BLaER1 treated with 17β-estradiol and CSF1 and Interleukin-3, amounts not matched to agents 10 nM and 100 nM (cell line): ENCODE data around the gene CABLES1.

ENCODE experiments used
- H3K27ac ChIP-seq, 11 experiments: shearing (Covaris generic); formaldehyde crosslinking; 2 replicates each; pipeline ENCODE4 v1.8.1; 2022
- H3K27me3 ChIP-seq, 11 experiments: shearing (Covaris generic); formaldehyde crosslinking; 2 replicates each; pipeline ENCODE4 v1.8.1; 2022
- H3K36me3 ChIP-seq, 11 experiments: shearing (Covaris generic); formaldehyde crosslinking; 2 replicates each; pipeline ENCODE4 v1.8.1; 2022
- H3K4me1 ChIP-seq, 10 experiments: shearing (Covaris generic); formaldehyde crosslinking; 2 replicates each; pipeline ENCODE4 v1.8.1; 2022
- H3K4me2 ChIP-seq, 11 experiments: shearing (Covaris generic); formaldehyde crosslinking; 2 replicates each; pipeline ENCODE4 v1.8.1; 2022
- H3K4me3 ChIP-seq, 10 experiments: shearing (Covaris generic); formaldehyde crosslinking; 2 replicates each; pipeline ENCODE4 v1.8.1; 2022
- H3K9ac ChIP-seq, 11 experiments: shearing (Covaris generic); formaldehyde crosslinking; 2 replicates each; pipeline ENCODE4 v1.8.1; 2022
- H3K9me3 ChIP-seq, 11 experiments: shearing (Covaris generic); formaldehyde crosslinking; replicated peaks in 1 of 11; 2 replicates each; pipeline ENCODE4 v1.8.1; 2022
- H4K20me1 ChIP-seq, 11 experiments: shearing (Covaris generic); formaldehyde crosslinking; 2 replicates each; pipeline ENCODE4 v1.8.1; 2022
- Cebpa-rat ChIP-seq, 11 experiments: shearing (Covaris generic); IDR thresholded peaks; 2 replicates each; pipeline ENCODE4 v1.8.1; 2022

CABLES1 gene

DNA sequence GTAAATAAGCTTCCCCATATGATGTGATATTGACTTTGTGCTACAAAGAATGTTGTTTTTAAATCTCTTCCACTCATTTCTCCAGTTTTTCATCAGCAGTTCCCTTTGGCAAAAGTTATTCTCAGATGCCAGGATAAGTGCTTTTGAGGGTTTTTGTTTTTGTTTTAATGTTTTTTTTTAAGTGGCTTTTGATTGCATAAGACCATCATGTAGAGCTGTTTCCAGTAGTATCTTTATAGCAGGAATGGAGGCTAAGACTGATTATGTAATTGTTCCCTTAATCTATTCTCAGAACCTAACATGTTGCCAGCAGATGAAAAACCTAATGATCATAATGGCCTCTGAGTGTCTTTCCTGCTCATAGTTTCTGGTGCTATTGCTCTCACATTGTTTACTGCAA lies 77.9 kb downstream of the CABLES1 start:
- H3K27me3 ChIP-seq: no peaks in the 10 kb centered on the region
- H3K9ac ChIP-seq: no peak overlapping the region
- peaks cover 9 to 77% (median 28%) of the 10 kb centered on the region in 11 experiments; a peak in 20 of 22 replicates for H3K36me3 ChIP-seq
- H3K4me3 ChIP-seq: no peak overlapping the region
- H3K27ac ChIP-seq: no peak overlapping the region
- H3K4me2 ChIP-seq: peak overlapping the region in 3 of 11 experiments; percentile 5 to 13 (median 10); a peak in 2 of 22 replicates
- peaks cover 6 to 24% (median 10%) of the 10 kb centered on the region in 11 experiments for H3K9me3 ChIP-seq
- TF ChIP-seq Cebpa-rat (IDR thresholded peaks at IDR 0.05): no peak
- no peaks in the 10 kb centered on the region; a peak in 1 of 22 replicates for H4K20me1 ChIP-seq
- H3K4me1 ChIP-seq: peaks cover 8 to 25% (median 13%) of the 10 kb centered on the region in 10 experiments; a peak in 13 of 20 replicates

DNA sequence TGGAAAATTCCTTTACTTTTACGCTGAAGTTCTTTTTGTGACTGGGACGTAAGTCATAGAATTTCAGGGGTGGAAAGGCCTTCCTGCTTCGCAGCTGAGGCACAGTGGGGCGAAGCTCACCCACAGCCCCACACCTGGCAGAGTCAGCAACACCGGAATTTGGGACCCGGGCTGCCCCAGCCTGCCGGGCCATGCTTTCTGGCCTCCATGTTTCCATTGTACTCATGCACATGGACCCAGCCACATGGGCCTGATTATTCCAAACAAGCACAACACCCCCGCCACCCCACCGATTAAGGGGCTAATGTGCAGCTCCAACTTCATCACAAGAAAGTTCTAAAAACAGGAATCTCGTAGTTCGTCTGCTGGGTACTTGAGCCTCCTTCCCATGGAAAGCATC lies 82.5 kb downstream of the CABLES1 start:
- no peak overlapping the region for H3K4me2 ChIP-seq
- H4K20me1 ChIP-seq: no peaks in the 10 kb centered on the region; a peak in 1 of 22 replicates
- no peak overlapping the region for H3K9ac ChIP-seq
- H3K27me3 ChIP-seq: no peaks in the 10 kb centered on the region
- H3K36me3 ChIP-seq: peaks cover 9 to 63% (median 17%) of the 10 kb centered on the region in 11 experiments; a peak in 19 of 22 replicates
- peaks cover 0 to 24% (median 9%) of the 10 kb centered on the region in 10 experiments; a peak in 13 of 20 replicates for H3K4me1 ChIP-seq
- peaks cover 0 to 14% (median 0%) of the 10 kb centered on the region in 11 experiments; a peak in 5 of 22 replicates for H3K9me3 ChIP-seq
- TF ChIP-seq Cebpa-rat (IDR thresholded peaks at IDR 0.05): no peak
- no peak overlapping the region for H3K4me3 ChIP-seq
- H3K27ac ChIP-seq: no peak overlapping the region

DNA sequence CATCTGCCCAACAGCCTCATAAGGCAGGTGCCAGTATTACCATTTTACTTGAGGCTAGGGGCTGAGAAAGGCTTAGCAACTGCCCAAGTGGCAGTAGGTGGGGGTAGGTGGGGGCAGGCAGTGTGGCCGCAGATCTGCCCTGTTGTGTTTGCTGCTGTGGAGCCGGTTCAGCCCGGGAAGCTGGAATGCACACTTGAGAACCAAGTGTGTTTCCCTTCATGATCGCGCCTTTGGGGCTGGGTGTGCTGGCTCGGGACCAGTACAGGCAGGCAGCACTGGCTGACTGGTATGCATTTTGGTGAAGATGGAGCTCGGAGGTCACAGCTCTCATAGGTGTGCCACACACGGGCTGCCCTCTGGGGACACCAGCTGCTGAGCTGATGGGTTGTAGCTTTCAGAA lies 85.1 kb downstream of the CABLES1 start:
- H3K4me1 ChIP-seq: peaks cover 15 to 36% (median 20%) of the 10 kb centered on the region in 10 experiments
- no peak overlapping the region for H3K27ac ChIP-seq
- no peak overlapping the region for H3K9ac ChIP-seq
- peaks cover 0 to under 1% (median 0%) of the 10 kb centered on the region in 11 experiments; a peak in 1 of 22 replicates for H3K9me3 ChIP-seq
- no peaks in the 10 kb centered on the region for H4K20me1 ChIP-seq
- peak overlapping the region in 5 of 11 experiments; percentile 11 to 39 (median 25); a peak in 8 of 22 replicates for H3K4me2 ChIP-seq
- peaks cover 0 to 41% (median 4%) of the 10 kb centered on the region in 11 experiments; a peak in 8 of 22 replicates for H3K36me3 ChIP-seq
- no peaks in the 10 kb centered on the region for H3K27me3 ChIP-seq
- no peak overlapping the region for H3K4me3 ChIP-seq
- no peak for TF ChIP-seq Cebpa-rat (IDR thresholded peaks at IDR 0.05)

DNA sequence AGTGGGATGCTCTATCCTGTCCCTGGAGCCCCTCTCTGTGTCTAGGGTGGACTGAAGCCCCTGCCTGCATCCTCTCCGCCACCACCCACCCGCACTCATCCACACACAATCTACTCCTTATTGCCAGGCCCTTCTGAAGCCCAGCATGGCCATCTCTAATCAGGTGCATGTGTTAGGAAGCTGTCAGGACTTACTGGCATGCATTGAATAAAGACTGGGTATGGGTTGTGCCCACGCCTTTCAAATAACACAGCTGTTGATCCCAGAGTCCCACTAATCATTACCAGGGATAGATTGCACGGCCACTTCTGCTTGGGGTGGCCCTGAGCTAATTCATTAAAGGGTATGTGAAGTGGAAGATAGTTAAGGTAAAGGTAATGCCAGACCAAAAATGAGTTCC lies 88.4 kb downstream of the CABLES1 start:
- H4K20me1 ChIP-seq: no peaks in the 10 kb centered on the region
- no peaks in the 10 kb centered on the region for H3K27me3 ChIP-seq
- H3K36me3 ChIP-seq: peaks cover 0 to 21% (median 0%) of the 10 kb centered on the region in 11 experiments; a peak in 2 of 22 replicates
- H3K9me3 ChIP-seq: no peaks in the 10 kb centered on the region
- no peak for TF ChIP-seq Cebpa-rat (IDR thresholded peaks at IDR 0.05)
- no peak overlapping the region for H3K27ac ChIP-seq
- no peak overlapping the region for H3K4me3 ChIP-seq
- H3K9ac ChIP-seq: no peak overlapping the region
- H3K4me1 ChIP-seq: peaks cover 47 to 69% (median 52%) of the 10 kb centered on the region in 10 experiments
- peak overlapping the region in 4 of 11 experiments; percentile 64 to 87 (median 76); a peak in 7 of 22 replicates for H3K4me2 ChIP-seq

DNA sequence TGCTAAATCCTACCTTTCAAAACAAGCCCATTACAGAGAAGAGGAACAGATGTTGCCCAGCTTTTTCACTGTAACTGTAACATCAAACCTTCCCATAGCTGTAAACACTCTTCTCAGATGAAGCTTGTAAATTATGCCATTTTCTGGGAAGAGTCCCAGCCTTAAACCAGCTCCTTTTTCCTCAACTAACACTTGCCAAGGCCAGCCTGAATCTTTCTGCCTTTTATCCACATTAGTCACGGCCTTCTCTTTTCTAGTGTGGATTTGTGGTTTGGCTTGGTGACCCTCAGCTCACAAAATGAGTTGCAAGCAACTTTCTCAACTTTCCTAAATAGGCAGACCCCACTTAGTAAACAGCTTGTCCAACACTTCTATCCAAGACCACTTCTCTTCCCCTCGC lies 90.2 kb downstream of the CABLES1 start:
- Histone ChIP-seq H3K27ac (0 out of 22 replicates have a peak overlapping the region, but pooled peaks of 1 of the 11 experiments have one; percentile 2), H3K27me3 (no peaks in the 10 kb centered on the region), H3K4me3 (no peak overlapping the region), H3K9ac (no peak overlapping the region), H3K36me3 (peaks cover 0 to 14% (median 0%) of the 10 kb centered on the region in 11 experiments; a peak in 2 of 22 replicates), H3K4me1 (peaks cover 64 to 80% (median 69%) of the 10 kb centered on the region in 10 experiments), H3K9me3 (no peaks in the 10 kb centered on the region), H3K4me2 (peak overlapping the region; percentile 10 to 93 (median 79); a peak in 16 of 22 replicates), H4K20me1 (no peaks in the 10 kb centered on the region)
- TF ChIP-seq Cebpa-rat (IDR thresholded peaks at IDR 0.05): no peak

DNA sequence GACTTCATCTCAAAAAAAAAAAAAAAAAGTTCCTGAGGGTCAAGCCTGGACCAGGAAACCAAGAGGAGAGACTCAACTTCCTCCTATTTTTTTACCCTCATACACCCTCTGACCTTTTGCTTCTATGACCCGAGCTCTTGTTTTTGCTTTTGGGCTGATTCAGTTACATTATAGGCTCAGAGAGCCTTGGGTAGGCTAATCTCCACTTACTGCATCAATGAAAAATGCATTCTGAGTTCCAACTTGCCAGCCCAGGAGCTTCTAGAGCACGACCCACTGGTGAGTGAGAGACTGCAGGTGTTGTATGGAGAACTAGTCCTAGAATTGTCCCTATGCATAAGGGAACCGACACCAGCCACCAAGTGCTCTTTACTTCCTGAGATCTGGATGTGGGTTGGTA lies 91.1 kb downstream of the CABLES1 start:
- no peaks in the 10 kb centered on the region for H4K20me1 ChIP-seq
- H3K4me2 ChIP-seq: peak overlapping the region; percentile 10 to 93 (median 79); a peak in 18 of 22 replicates
- no peak overlapping the region for H3K4me3 ChIP-seq
- no peak for TF ChIP-seq Cebpa-rat (IDR thresholded peaks at IDR 0.05)
- H3K4me1 ChIP-seq: peaks cover 70 to 84% (median 75%) of the 10 kb centered on the region in 10 experiments
- H3K9ac ChIP-seq: no peak overlapping the region
- H3K27ac ChIP-seq: 0 out of 22 replicates have a peak overlapping the region, but pooled peaks of 2 of the 11 experiments have one; percentile 9 to 87
- no peaks in the 10 kb centered on the region for H3K9me3 ChIP-seq
- H3K36me3 ChIP-seq: 0 out of 22 replicates have a peak, but pooled peaks cover 0 to 5% (median 0%) of the 10 kb centered on the region in 11 experiments
- no peaks in the 10 kb centered on the region for H3K27me3 ChIP-seq

DNA sequence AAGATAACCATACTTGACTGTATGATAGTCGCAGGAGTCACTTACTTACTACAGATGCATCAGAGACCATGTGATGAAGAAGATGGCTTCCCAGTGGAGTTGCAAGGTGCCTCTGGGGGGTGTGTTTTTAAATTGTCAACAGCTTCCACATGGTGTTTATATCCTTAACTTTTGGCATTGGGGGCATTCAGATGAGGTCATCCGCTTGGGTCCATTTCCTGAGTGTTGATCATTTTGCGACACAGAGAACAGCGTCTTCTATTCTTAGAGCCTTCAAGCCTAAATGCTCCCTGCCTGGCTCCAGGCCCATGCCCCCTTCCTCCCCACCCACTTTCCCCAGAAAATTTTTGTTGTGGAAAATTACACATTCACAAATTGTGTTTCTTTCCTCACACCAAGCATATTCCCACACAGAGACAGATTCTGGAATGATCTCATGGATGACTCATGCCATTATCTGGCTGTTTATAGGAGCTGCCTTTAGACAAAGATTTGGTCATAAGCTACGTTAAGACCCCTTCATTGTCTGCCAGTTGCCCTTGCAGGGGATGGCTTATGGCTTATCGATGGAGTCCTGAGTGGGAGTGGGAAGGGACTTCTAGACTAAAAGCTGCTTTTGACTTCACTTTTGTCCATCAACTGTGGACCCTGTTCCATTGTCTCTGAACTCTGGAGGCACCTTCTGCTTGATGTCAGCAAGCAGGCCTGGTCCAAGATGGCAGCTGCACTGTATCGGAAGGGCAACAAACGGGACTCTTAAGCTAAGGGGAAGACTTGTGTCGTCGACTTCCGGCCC lies 91.8 kb downstream of the CABLES1 start:
- Histone ChIP-seq H3K9ac (peak overlapping the region in 1 of 11 experiments; percentile 11; a peak in 1 of 22 replicates), H3K4me3 (no peak overlapping the region), H3K27me3 (no peaks in the 10 kb centered on the region), H3K27ac (peak overlapping the region in 6 of 11 experiments; percentile 2 to 95 (median 87); a peak in 10 of 22 replicates), H3K9me3 (no peaks in the 10 kb centered on the region), H3K36me3 (0 out of 22 replicates have a peak, but pooled peaks cover 0 to 2% (median 0%) of the 10 kb centered on the region in 11 experiments), H4K20me1 (no peaks in the 10 kb centered on the region), H3K4me2 (peak overlapping the region; percentile 71 to 93 (median 80)), H3K4me1 (peaks cover 77 to 91% (median 80%) of the 10 kb centered on the region in 10 experiments)
- TF ChIP-seq Cebpa-rat (IDR thresholded peaks at IDR 0.05): no peak

DNA sequence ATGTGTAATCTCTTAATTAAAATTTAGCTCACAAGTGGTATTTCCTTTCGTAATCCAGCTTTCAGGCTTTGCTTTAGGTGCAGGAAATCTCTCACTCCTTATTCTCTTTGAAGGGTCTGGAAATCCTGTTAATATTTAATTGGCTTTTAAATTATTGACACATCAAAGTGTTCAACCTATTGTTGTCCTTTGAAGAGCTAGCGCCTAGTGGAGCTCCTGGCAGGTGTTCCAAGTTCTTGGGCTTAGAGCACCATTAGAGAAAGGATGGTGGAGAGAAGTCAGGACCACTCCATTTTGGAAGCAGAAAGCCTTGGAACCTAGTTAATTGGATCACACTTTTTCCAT lies 92.4 kb downstream of the CABLES1 start:
- peak overlapping the region in 3 of 11 experiments; percentile 12 to 72 (median 25); a peak in 3 of 22 replicates for H3K9ac ChIP-seq
- no peak for TF ChIP-seq Cebpa-rat (IDR thresholded peaks at IDR 0.05)

More for the DNA sequence above, 92.4 kb downstream of the CABLES1 start:
- H3K4me1 ChIP-seq: peaks cover 83 to 96% (median 85%) of the 10 kb centered on the region in 10 experiments
- H3K4me2 ChIP-seq: peak overlapping the region; percentile 71 to 93 (median 80)
- H3K27me3 ChIP-seq: no peaks in the 10 kb centered on the region
- no peaks in the 10 kb centered on the region for H3K9me3 ChIP-seq
- no peaks in the 10 kb centered on the region for H4K20me1 ChIP-seq
- peak overlapping the region in 7 of 11 experiments; percentile 2 to 95 (median 87); a peak in 12 of 22 replicates for H3K27ac ChIP-seq
- no peak overlapping the region for H3K4me3 ChIP-seq
- H3K36me3 ChIP-seq: 0 out of 22 replicates have a peak, but pooled peaks cover 0 to 8% (median 0%) of the 10 kb centered on the region in 11 experiments
